ENCODE data around the gene GRM1. TPM values are rescaled to one million over a fixed set of nuclear protein-coding genes. Genes with fewer than 3 reads are reported as not detected.

The GRM1 gene
- total RNA-seq (2022; extraction: Qiagen RNA extraction; ENCODE audit: low read depth) = 0.02 to 0.04 TPM (median 0.03 TPM) in 4 of 5 replicates, not detected in the other

DNA sequence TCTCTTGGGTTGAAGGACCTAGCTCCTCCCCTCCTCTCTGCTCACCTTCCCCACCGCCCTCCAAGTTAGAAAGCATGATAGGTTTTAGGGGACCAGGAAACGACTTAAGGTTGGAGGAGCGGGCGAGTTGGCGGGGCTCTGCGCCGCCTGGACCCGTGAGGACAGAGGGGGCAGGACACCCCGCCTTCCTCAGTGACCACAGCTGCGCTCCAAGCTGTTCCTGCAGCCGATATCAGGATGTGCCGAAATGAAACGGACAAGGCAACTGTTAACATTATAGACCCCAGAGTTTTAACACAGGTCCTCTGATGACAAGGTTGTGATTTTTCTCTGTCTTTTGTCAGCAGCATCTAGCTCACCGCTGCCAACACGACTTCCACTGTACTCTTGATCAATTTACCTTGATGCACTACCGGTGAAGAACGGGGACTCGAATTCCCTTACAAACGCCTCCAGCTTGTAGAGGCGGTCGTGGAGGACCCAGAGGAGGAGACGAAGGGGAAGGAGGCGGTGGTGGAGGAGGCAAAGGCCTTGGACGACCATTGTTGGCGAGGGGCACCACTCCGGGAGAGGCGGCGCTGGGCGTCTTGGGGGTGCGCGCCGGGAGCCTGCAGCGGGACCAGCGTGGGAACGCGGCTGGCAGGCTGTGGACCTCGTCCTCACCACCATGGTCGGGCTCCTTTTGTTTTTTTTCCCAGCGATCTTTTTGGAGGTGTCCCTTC, at the start of gene GRM1:
Gene GRM1, plus strand, starts transcription at position 212 of the 722 bp plus-strand sequence. Its CDS starts 456 bp downstream, at position 668.

Other genes with a start within 250 kb of the GRM1 start
- 6.3 to 8.5 TPM (median 7.5 TPM) in 5 replicates for gene FBXO30, start 214.3 kb upstream of the GRM1 start, total RNA-seq (2022; extraction: Qiagen RNA extraction; ENCODE audit: low read depth)
- gene SHPRH, start 64.7 kb upstream of the GRM1 start, total RNA-seq (2022; extraction: Qiagen RNA extraction; ENCODE audit: low read depth) = 2.9 to 4.5 TPM (median 4.1 TPM) in 5 replicates

All from A549 treated with DMSO at 1 μM for 4 hours (cell line).